Activated CD4-positive, alpha-beta memory T cell treated with anti-CD3 and anti-CD28 coated beads, Interleukin-2, amount 10 ng/mL, durations not matched to agents 7 days and 5 days (primary cell): ENCODE data around the gene ACOT9. TPM values are rescaled to one million over a fixed set of nuclear protein-coding genes. Genes with fewer than 3 reads are reported as not detected.
"Not testable (repeated sequence)": the region's sequence is repeated elsewhere in the genome, so short reads cannot be mapped to it uniquely, and the experiment has no call there.

Experiments
- CTCF ChIA-PET: fragments of 350-600 bp; sonication (Branson Sonifier 250); formaldehyde crosslinking; loops from one replicate; lab custom pipeline; 2021; ENCODE audit warnings: antibody characterized with exemption, inconsistent platforms; lab: Charles Lee
- POLR2A ChIA-PET: fragments of 350-600 bp; sonication (Branson Sonifier 250); formaldehyde crosslinking; loops from one replicate; lab custom pipeline; 2021; ENCODE audit warnings: antibody characterized with exemption; lab: Charles Lee
- DNase-seq: peaks from one replicate; pipeline ENCODE4 v3.0.0-alpha.2; 2020
- H3K27ac Mint-ChIP-seq: one replicate; pipeline ENCODE4 v1.8.0; 2021; ENCODE audit warnings: mild to moderate bottlenecking, mixed read lengths
- H3K27me3 Mint-ChIP-seq: one replicate; pipeline ENCODE4 v1.8.0; 2021; ENCODE audit warnings: mixed read lengths
- H3K36me3 Mint-ChIP-seq: one replicate; pipeline ENCODE4 v1.8.0; 2021; ENCODE audit warnings: low read depth, mixed read lengths
- H3K4me1 Mint-ChIP-seq: one replicate; pipeline ENCODE4 v1.8.0; 2021; ENCODE audit warnings: mixed read lengths
- H3K4me3 Mint-ChIP-seq: one replicate; pipeline ENCODE4 v1.8.0; 2021; ENCODE audit warnings: mild to moderate bottlenecking, mixed read lengths
- H3K9me3 Mint-ChIP-seq: one replicate; pipeline ENCODE4 v1.8.0; 2021; ENCODE audit warnings: mixed read lengths
- total RNA-seq, 2 experiments: library from RNA; stranded (reverse); gene quantifications; one replicate each; pipeline ENCODE4 v1.2.3, GENCODE V29; 2021

The ACOT9 gene
- total RNA-seq, 2 experiments from 2014 or later, result 37.3 to 39.5 TPM

DNA sequence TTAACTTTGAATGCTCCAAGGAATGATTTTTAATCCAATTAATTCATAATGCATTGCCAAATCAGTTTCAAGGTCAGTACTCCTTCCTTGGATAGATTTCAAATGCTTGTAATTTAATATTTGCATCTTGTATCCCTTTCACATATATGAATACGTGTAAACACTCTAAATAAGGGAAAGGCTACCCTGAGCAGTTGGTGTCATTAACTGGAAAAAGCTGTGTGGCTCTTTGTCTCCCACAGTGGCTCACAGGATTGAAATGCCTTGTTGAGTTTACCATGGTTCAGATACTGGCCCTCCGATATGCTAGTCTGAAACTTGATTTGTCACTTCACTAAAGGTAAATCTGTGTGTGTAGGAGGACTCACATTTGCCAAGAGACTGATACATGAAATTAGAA, 16.7 kb upstream of the ACOT9 start:
- Mint-ChIP-seq H3K27me3 (no peaks in the 10 kb centered on the region), H3K36me3 (no peaks in the 10 kb centered on the region)

DNA sequence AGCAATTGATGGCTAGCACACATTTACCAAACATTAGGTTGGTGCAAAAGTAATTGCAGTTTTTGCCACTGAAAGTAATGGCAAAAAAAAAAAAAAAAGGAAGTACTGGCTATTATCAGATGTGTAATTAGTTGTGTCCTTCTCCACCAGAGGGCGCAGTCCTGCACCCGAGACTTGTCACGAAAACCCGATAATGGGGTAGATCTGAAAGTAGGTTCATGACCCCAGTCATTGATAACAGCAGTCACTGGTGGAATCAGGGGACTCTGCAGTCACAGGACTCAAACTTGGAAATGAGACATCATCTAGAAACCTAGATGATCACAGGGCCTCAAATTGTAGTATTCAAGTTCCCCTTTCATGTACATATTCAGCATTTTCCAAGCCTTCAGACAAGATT, 13.1 kb upstream of the ACOT9 start:
- H3K4me3 Mint-ChIP-seq, result no peak overlapping the region
- ChIA-PET CTCF (interaction anchor here (1.1 to 2.1 kb wide), 2 partner anchors 13 to 146 kb away, joined by 4 to 19 read pairs; partner anchors contain the start of gene ACOT9), POLR2A (interaction anchor here (1.1 kb wide), 1 partner anchor 28 kb away, joined by 4 read pairs; no protein-coding TSS in a partner anchor)
- no peaks in the 10 kb centered on the region for H3K9me3 Mint-ChIP-seq
- H3K4me1 Mint-ChIP-seq, result peaks cover 8% of the 10 kb centered on the region
- H3K27ac Mint-ChIP-seq, result no peak overlapping the region
- DNase-seq, result peak; percentile 72
- no peaks in the 10 kb centered on the region for H3K36me3 Mint-ChIP-seq
- H3K27me3 Mint-ChIP-seq, result no peaks in the 10 kb centered on the region

More for the DNA sequence above, 16.7 kb upstream of the ACOT9 start:
- Mint-ChIP-seq H3K9me3 (no peaks in the 10 kb centered on the region), H3K27ac (no peak overlapping the region), H3K4me1 (peaks cover 8% of the 10 kb centered on the region), H3K4me3 (no peak overlapping the region)
- DNase-seq, result no peak
- POLR2A ChIA-PET, result no interaction called here
- CTCF ChIA-PET, result no interaction called here

DNA sequence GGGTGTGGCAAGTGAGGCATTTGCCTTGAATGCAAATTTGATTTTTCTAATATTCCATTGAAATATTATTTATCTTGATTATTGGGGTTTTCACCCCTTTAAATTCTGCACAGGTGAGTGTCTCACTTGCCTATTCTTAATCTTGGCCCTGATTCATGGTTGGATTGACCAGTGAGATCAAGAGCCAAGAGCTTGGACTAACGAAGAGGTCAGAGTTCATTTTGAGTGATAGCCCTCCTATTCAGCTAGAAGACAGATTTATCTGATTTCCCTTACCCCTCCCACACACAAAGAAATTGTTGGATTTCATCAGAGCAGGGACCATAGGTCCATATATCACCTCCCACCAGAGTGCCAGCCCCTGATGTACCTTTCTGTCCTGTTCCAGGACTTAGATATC, 11.6 kb upstream of the ACOT9 start:
- H3K9me3 Mint-ChIP-seq, result no peaks in the 10 kb centered on the region
- ChIA-PET POLR2A (no interaction called here), CTCF (interaction anchor here (1.1 kb wide), 1 partner anchor 147 kb away, joined by 5 read pairs; no protein-coding TSS in a partner anchor)
- H3K27me3 Mint-ChIP-seq, result no peaks in the 10 kb centered on the region
- no peak overlapping the region for H3K27ac Mint-ChIP-seq
- no peak for DNase-seq
- no peaks in the 10 kb centered on the region for H3K36me3 Mint-ChIP-seq
- no peak overlapping the region for H3K4me3 Mint-ChIP-seq
- peaks cover 8% of the 10 kb centered on the region for H3K4me1 Mint-ChIP-seq

DNA sequence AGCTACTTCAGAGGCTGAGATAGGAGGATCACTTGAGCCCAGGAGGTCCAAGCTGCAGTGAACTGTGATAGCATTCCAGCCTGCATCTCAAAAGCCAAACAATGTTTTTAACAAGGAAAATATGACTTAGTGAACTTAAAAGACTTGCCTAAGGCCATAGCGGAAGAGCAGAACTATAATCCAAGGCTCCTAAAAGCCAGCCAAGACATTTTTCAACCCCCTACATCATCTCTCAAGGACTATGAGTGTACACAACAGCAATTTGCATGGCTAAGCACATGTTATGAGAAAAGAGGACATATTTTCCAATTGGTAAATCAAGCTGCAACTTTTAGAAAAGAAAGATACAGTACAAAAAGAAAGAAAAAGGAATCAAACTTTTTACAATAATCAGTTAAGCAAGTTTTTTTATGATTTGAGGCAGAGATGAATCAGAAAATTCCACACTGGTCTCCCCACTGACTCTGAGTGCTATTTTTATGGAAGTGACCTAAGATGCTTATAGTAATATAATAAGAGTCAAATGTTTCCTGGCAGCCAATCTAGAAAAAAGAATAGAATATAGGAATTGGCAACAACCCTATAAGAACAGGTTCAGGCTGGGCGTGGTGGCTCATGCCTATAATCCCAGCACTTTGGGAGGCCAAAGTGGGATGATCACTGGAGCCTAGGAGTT, 9.8 kb upstream of the ACOT9 start:
- Mint-ChIP-seq H3K9me3 (no peaks in the 10 kb centered on the region), H3K4me1 (peaks cover 8% of the 10 kb centered on the region), H3K27me3 (no peaks in the 10 kb centered on the region), H3K27ac (no peak overlapping the region), H3K36me3 (no peaks in the 10 kb centered on the region), H3K4me3 (no peak overlapping the region)
- no peak for DNase-seq
- ChIA-PET POLR2A (interaction anchor here (0.6 kb wide), 1 partner anchor 204 kb away, joined by 3 read pairs; no protein-coding TSS in a partner anchor), CTCF (no interaction called here)

DNA sequence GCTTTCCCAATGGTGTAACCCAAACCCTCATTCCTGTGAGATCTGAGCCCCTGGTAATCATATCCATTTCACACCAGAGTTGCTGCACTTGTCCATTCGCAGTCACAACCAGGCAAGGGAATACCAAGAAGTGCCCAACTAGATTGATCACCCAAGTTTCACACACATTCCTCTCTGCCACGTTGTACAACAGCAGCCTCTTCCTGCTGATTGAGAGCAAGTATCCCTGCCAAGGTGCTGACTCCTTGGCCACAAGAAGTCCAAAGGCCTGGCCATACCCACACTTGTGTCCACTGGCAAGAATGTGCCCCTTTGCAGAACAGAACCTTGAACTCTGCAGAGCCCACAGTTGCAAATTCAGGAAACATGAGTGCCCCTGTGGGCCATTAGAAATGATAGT, 6.5 kb upstream of the ACOT9 start:
- Mint-ChIP-seq H3K36me3 (no peaks in the 10 kb centered on the region), H3K4me3 (no peak overlapping the region), H3K9me3 (no peaks in the 10 kb centered on the region), H3K4me1 (peaks cover 10% of the 10 kb centered on the region), H3K27ac (no peak overlapping the region), H3K27me3 (no peaks in the 10 kb centered on the region)
- no peak for DNase-seq
- ChIA-PET POLR2A (no interaction called here), CTCF (no interaction called here)

DNA sequence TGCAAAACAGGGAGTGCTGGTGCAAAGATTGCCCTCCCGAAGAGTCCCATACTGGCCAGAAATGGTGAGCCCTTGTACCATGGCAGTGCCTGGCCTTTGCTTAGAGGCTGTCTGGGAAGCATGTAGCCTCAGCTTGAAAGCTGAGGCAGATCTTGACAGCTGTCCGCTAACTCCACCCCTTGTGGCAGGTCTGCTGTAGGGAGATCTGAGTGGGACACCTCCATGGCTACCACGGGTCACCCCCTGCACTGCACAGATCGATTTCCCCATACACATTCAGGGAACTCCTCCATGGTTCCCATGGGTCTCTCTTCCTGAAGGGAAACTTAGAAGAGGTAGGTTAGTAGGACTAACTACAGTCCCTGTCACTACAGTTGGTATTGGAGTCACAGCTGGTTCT, 6.1 kb upstream of the ACOT9 start:
- Mint-ChIP-seq H3K27me3 (no peaks in the 10 kb centered on the region), H3K27ac (no peak overlapping the region), H3K4me1 (peaks cover 13% of the 10 kb centered on the region), H3K9me3 (no peaks in the 10 kb centered on the region), H3K4me3 (no peak overlapping the region), H3K36me3 (no peaks in the 10 kb centered on the region)
- ChIA-PET POLR2A (no interaction called here), CTCF (no interaction called here)
- no peak for DNase-seq

DNA sequence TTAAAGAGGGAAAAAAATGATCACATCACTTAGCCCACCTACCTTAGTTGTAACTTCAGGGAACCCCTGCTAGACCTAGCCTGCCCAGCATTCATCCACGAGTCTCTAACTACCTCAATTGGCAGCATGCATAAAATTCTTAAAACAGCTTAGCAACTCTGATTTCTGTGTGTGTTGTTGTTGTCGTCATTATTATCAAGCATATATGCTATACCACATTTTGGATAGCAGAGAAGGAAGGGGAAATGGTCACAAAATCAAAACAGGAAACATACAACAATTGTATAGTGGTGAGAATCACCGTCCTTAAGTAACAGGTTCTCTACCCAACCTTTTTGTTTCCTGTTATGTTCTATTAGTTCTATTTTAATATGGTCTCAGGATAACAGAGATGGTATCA, 2.7 kb upstream of the ACOT9 start:
- Mint-ChIP-seq H3K27me3 (no peaks in the 10 kb centered on the region), H3K27ac (peak overlapping the region; percentile 75), H3K4me1 (peaks cover 32% of the 10 kb centered on the region), H3K9me3 (no peaks in the 10 kb centered on the region), H3K36me3 (no peaks in the 10 kb centered on the region), H3K4me3 (no peak overlapping the region)
- ChIA-PET CTCF (interaction anchor here (0.7 kb wide), 1 partner anchor 156 kb away, joined by 3 read pairs; no protein-coding TSS in a partner anchor), POLR2A (interaction anchor here (0.9 to 2.3 kb wide), 2 partner anchors 36 to 161 kb away, joined by 4 to 12 read pairs; partner anchors contain the start of gene SAT1)
- DNase-seq, result no peak

DNA sequence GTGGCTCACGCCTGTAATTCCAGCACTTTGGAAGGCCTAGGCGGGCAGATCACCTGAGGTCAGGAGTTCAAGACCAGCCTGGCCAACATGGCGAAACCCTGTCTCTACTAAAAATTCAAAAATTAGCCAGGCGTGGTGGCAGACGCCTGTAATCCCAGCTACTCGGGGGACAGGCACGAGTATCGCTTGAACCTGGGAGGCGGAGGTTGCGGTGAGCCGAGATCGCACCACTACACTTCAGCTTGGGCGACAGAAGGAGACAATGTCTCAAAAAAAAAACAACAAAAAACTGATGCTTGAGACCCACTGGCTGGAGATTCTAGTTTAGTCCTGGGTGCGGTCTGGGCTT, 521 bp upstream of the ACOT9 start:
- not testable (repeated sequence) for H3K36me3 Mint-ChIP-seq, H3K9me3 Mint-ChIP-seq, DNase-seq, H3K27me3 Mint-ChIP-seq
- peak overlapping the region; percentile 79 for H3K27ac Mint-ChIP-seq
- ChIA-PET POLR2A (interaction anchor here (0.9 to 3.4 kb wide), 10 partner anchors 10 to 311 kb away, joined by 3 to 44 read pairs (median 4); partner anchors contain the start of genes PRDX4 and SAT1), CTCF (interaction anchor here (1.1 to 1.4 kb wide), 4 partner anchors 10 to 158 kb away, joined by 3 to 9 read pairs (median 6); partner anchors contain the start of gene SAT1)
- peaks cover 41% of the 10 kb centered on the region for H3K4me1 Mint-ChIP-seq
- peak overlapping the region; percentile 84 for H3K4me3 Mint-ChIP-seq

DNA sequence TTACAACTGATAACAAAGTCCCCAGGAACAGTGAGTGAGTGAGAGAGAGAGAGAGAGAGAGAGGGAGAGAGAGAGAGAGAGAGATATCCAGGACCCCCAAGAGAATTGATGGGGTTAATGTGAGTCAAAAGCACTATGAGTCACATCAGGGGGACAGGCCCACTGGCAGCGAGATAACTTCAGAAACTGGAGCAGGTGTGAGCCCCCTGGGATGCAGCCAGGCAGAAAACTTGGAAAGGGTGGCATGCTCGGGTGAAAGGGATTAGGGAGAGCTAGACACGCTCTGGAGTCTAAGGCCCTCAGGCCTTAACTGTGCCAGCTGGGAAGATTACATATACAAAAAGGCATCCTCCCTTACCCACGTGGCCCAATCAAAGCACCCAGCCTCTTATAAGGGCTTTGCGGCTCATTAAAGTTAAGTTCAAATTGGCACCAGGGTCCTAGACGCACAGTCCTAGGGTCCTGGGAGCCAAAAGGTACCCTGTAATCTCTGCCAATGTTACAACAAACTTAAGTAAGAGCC, 841 bp downstream of the ACOT9 start:
- DNase-seq, result peak; percentile 18
- POLR2A ChIA-PET, result interaction anchor here (0.7 to 3.4 kb wide), 7 partner anchors 9 to 312 kb away, joined by 4 to 44 read pairs (median 5); partner anchors contain the start of genes PRDX4 and SAT1
- Mint-ChIP-seq H3K9me3 (no peaks in the 10 kb centered on the region), H3K36me3 (peaks cover 2% of the 10 kb centered on the region), H3K27me3 (no peaks in the 10 kb centered on the region), H3K4me3 (peak overlapping the region; percentile 84), H3K4me1 (peaks cover 41% of the 10 kb centered on the region), H3K27ac (peak overlapping the region; percentile 77)
- CTCF ChIA-PET, result interaction anchor here (1.0 to 1.4 kb wide), 4 partner anchors 8 to 312 kb away, joined by 3 to 8 read pairs (median 4); partner anchors contain the start of genes EIF2S3 and SAT1

DNA sequence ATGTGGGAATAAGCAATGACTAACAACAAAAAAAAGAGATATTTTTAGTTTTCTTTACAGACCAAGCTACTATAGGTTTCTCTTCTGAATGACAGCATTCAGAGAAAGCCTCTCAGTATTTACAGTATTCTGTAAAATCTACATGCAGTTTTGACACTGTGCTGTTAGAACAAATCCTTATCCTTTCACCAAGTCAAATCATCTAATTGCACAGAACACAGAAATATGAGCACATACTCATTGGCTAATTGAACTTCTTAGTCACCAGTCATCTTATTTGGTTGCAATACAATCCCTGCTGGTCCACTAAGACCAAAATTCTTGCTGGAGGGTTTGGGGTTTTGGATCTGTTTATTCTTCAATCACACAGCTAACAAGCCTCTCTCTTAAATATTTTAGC, 5.7 kb downstream of the ACOT9 start:
- Mint-ChIP-seq H3K9me3 (no peaks in the 10 kb centered on the region), H3K36me3 (peaks cover 13% of the 10 kb centered on the region), H3K4me3 (no peak overlapping the region), H3K4me1 (peaks cover 38% of the 10 kb centered on the region), H3K27me3 (no peaks in the 10 kb centered on the region), H3K27ac (no peak overlapping the region)
- ChIA-PET POLR2A (interaction anchor here (1.0 kb wide), 1 partner anchor 45 kb away, joined by 3 read pairs; the partner anchor contains the start of gene SAT1), CTCF (no interaction called here)
- no peak for DNase-seq

DNA sequence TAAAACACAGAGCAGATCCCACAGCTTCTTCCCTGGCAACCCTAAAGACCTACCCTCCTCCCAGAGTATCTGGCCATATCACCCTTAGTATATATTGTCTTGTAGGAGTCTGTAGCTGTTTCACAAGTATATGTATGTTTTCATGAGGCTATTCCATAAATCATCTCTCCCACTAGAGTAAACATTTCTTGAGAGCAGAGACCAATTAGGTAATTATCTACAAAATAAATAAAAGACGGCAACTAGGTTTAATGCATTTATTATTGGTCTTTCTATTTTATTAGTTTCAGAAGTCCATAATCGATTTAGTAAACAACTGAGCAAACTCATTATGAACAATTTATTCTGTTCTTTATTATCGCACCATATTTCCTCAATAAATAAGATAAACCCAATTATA, 7.0 kb downstream of the ACOT9 start:
- ChIA-PET POLR2A (interaction anchor here (2.3 kb wide), 1 partner anchor 48 kb away, joined by 13 read pairs; the partner anchor contains the start of gene SAT1), CTCF (interaction anchor here (1.4 kb wide), 1 partner anchor 47 kb away, joined by 4 read pairs; the partner anchor contains the start of gene SAT1)
- peaks cover 33% of the 10 kb centered on the region for H3K4me1 Mint-ChIP-seq
- no peak for DNase-seq
- H3K27me3 Mint-ChIP-seq, result no peaks in the 10 kb centered on the region
- no peaks in the 10 kb centered on the region for H3K9me3 Mint-ChIP-seq
- H3K27ac Mint-ChIP-seq, result no peak overlapping the region
- H3K36me3 Mint-ChIP-seq, result peaks cover 22% of the 10 kb centered on the region
- H3K4me3 Mint-ChIP-seq, result no peak overlapping the region

DNA sequence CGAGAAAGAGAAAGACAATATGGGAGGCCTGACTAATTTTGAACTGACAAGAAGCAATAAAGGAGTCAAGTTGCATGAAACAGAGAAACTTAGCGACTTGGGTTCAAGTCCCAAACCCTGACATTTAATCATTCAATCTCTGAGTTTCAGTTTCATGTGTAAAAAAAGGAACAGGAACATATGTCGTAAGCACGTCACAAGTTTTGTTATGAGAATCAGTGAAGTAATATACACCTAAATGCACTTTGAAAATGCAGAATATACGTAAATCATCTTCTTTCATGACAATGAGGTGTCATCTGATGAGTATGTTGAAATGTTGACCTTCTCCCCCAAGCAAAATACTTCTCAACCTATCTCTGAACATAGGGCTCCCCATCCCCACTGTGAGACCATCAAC, 10.4 kb downstream of the ACOT9 start:
- ChIA-PET POLR2A (interaction anchor here (1.1 to 2.0 kb wide), 2 partner anchors 10 kb away, joined by 4 to 11 read pairs; partner anchors contain the start of gene ACOT9), CTCF (no interaction called here)
- Mint-ChIP-seq H3K36me3 (peaks cover 41% of the 10 kb centered on the region), H3K4me3 (peak overlapping the region; percentile 33), H3K27me3 (no peaks in the 10 kb centered on the region), H3K27ac (peak overlapping the region; percentile 86), H3K9me3 (no peaks in the 10 kb centered on the region), H3K4me1 (peaks cover 24% of the 10 kb centered on the region)
- DNase-seq, result no peak

DNA sequence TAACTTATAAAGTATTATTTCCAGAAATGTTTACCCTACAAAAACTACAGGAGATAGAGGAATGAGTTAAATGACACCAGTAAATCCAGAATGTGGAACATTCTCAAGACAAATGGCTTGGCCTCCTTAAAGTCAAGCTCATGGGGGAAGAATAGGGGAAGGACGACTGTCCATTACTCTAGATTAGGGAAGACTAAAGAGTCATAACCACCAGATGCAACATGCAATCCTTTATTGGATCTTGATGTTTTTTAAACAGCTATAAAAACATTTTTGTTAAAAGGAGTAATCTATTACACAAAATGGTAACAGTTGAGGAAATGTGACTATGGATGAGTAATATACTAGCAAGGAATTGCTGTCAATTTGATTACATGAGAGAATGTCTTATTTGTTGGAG, 11.1 kb downstream of the ACOT9 start:
- no peak for DNase-seq
- Mint-ChIP-seq H3K4me3 (no peak overlapping the region), H3K36me3 (peaks cover 41% of the 10 kb centered on the region), H3K27ac (peak overlapping the region; percentile 69), H3K27me3 (no peaks in the 10 kb centered on the region), H3K4me1 (peaks cover 26% of the 10 kb centered on the region), H3K9me3 (no peaks in the 10 kb centered on the region)
- CTCF ChIA-PET, result no interaction called here
- POLR2A ChIA-PET, result interaction anchor here (1.1 kb wide), 1 partner anchor 11 kb away, joined by 4 read pairs; the partner anchor contains the start of gene ACOT9
